GM18511 (cell line): Measurements from ENCODE around the gene BBIP1.

Source experiments
- ATAC-seq: cut with Tn5 transposase; IDR thresholded peaks from one replicate; pipeline ENCODE4 v1.9.1; 2021; ENCODE audit warnings: mild to moderate bottlenecking, moderate library complexity; ENCODE audit not compliant: unreplicated experiment

The BBIP1 gene

DNA sequence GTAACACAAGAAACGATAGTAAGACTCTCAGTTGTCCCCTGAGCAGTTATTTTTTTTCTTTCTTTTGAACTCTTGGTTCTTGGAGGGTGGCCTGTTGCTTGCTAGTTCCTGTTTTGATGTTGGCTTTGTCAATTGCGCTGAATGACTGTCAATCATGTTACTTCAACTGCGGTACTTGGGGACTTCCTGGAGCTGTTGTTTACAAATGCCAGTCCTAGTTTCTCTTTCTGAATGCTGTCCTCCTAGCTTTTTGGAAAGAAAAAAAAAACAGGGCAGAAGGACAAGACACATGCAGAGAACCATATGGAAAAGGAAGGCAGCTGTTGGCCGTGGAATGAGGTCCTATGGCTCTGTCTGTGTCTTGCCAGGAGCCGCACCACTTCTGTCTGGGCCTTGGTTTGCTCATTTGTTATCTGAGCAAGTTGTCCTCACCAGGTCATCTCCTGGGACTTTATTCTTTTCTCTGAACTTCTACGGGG lies 54.3 kb downstream of the BBIP1 start:
- ATAC-seq, result peak; percentile 55

DNA sequence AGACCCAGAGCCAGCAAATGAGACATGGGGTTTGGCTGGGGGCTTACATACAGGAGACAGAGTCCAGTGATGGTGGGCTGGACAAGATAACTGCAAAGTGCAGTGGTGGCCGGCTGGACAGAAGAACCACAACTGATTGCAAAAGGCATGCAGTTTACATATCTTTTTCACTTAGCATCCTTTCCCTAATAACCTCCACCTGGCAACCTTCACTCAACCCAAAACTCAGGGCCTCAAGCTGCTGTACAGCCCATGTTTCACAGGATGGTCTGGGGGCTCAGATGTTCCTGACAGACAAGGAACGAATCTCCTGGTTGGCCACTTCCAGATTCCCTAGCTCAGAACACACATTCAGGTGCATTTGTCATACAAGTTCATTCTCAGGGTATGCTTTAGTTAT lies 55.0 kb downstream of the BBIP1 start:
- no peak for ATAC-seq

DNA sequence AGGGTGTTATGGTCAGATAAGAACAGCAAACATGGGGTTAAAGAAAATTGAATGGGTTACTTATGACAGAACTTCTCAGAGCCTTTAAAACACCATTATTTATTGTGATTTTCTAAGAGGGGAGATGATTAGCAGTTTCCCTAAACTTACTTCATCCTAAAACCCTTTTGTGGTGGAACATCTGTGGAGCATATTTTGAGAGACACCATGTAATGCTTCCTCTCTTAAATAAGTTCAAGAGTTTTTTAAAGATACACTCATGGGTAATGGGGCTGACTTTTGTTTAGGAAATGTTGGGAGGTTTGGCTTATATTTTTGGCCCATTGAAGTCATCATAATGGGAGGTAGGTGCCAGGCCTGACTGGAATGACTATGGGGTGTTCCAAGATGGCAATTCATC lies 55.6 kb downstream of the BBIP1 start:
- ATAC-seq, result no peak

DNA sequence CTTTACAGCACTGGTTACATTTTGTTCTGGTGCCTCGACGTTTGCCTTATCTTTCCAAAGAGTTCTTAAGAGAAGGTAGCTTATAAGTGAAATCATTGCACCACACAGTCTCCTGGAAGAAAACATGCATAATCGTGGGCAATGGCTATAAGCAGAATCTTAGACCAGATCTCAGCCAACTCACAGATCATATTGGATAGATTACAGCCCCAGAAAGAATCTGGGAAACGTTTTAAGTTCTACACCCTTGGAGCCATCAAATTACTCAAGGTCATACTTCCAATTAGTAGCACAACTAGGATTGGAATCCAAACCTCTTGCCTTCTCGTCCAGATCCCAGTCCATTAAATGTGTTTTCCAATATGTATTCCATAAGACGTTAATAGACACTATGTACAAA lies 56.0 kb downstream of the BBIP1 start:
- no peak for ATAC-seq

DNA sequence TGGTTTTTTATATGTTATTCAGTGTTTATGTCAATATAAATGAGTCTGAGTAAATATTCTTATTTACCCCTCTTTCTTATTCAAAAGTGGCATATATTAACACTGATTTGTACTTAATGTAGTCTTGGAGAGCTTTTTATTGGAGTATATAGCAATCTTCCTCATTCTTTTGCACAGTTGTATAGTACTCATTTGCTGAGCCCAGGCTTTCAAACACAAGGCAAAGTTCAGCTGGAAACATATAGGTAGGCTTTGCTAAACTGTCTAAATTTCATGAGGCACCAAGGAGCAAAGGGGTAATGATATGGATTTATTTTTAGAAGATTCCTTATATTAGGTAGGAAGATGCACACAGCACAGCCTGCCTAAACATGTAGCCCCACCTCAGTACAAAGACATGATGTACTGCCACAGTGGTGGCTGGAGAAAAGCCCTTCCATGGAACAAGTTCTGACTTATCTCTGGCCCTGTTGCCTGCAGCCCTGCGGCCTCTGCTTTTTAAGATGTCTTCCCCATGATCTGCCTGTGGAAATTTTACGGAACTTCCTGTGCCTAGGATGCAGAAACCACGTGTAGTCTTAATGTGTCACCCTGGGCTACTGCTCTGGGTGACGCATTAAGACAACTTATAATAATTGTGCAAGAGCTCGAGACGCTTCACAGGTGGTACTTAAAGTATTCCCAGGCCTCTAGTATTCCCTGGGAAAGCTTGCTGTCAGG lies 56.9 kb downstream of the BBIP1 start:
- ATAC-seq, result no peak

DNA sequence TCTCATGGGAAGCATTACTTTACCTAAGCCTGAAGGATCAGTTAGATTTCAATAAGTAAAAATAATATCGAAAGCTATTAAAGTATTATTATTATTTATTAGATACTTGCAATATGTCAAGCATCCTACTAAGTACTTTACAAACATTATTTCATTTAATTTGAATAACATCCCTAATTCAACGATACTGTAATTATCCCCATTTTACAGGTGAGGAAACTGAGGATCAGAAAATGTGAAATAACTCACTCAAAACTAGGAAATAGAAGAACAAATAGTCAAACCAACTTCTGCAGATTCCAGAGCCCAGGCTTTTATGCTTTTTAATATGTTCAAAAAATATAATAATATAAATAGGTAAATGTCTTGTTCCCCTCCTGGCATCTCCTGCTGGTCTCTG lies 57.5 kb downstream of the BBIP1 start:
- no peak for ATAC-seq

DNA sequence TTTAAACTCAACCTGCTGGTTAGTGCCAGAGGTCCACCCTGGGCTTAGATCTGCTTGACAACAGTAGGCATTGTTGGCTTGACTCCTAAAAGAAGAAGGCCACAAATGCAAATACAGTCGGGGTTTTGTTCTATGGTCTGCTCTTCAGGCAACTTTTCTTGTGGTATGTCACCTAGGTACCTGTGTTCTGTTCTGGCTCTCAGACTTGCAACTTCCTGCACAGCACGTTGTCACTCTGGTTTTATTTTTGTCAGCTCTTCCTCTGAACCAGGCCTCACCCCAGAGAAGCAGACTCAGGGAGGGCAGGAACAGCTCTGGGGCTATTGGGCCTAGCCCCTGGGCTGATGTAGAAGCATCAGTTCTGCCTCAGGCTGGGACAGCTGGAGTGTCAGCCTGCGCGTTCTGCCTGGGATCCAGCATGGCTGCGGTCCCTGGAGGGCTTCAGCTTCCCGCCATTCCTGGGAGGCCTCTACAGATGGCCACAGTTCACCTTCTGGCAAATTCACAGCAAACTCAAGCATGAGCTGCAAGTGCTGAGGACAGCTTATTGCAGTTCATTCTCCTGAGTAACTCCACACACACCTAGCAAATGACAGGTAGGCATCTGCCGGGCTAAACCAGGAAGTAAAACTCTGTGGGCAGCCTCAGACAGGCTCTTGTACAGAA lies 58.3 kb downstream of the BBIP1 start:
- peak; percentile 66 for ATAC-seq

DNA sequence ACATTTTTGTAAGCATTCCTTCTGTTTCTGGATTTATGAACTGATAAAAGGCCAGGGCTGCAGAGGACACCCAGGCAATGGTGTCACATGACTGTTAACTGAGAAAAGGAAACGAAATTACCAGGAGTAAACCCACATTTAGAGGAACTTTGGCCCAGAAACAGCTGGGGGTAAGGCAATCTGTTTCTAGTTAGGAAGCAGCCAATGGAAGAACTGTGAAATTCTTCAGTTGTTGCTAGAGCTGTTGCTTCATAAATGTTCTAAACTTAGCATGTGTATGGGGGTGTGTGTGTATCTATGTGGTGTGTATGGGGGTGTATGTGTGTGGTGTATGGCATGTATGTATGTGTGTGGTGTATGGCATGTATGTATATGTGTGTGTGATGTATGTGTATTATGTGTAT lies 59.0 kb downstream of the BBIP1 start:
- peak; percentile 5 for ATAC-seq

DNA sequence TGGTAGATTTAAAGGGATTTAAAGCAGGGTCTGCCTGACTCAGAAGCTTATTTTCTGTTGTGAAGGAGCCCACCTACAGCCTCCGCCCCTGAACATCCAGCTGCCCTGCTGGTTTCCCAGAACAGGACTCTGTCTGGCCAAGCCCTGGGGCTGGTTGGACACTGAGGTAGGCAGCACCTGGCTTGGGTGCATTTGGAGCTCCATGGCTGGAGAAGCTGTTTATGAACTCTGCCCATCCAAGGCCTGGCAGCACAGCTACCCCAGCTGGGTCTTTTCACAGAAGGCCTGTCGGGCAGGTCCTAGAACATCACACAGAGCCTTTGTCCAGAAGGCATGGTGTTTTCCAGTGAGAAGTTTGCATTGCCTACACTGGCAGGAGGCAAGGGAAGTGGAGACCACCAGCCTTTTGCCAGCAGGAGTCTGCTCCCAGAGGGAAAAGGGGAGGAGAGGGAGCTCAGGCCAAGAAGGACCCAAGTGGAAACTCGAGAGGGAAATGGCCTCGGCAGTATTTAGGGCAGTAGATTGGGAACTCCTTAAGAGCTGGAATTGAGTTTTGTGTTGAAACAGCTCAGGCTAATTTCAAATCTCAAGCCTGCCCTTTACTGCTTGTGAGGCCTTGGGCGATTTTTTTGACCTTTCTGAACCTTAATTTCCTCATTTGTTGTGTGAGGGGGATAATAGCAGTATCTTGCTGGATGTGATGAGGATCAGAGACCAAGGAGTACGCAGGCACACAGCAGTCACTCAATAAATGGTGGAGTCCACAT lies 59.6 kb downstream of the BBIP1 start:
- ATAC-seq, result no peak

DNA sequence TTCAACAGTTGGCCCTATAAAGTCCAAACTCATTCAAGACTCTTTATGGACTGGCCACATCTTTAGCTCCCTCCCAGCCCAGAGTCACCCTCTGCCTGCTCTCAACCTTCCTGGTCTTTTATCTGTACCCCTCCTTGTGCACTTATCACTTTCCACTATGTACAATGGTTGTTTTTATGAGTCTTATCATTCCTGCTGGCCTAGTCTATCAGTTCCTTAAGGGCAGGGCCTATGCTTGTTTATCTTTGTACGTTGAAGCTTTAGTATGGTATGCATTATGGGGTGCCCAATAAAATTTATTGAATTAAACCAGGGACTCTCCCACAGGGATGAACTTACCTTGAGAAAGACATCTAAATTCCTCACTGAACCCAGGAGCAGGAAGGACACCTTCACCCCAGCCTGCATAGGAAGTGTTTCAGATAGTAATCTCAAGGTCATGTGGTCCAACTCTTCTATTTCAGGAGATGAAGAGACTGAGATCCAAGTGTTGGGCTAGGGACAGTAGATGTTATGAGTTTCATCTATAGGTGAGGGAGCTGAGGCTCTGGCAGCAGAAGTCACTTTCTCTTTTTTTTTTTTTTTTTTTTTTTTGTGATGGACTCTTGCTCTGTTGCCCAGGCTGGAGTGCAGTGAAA lies 60.6 kb downstream of the BBIP1 start:
- no peak for ATAC-seq

DNA sequence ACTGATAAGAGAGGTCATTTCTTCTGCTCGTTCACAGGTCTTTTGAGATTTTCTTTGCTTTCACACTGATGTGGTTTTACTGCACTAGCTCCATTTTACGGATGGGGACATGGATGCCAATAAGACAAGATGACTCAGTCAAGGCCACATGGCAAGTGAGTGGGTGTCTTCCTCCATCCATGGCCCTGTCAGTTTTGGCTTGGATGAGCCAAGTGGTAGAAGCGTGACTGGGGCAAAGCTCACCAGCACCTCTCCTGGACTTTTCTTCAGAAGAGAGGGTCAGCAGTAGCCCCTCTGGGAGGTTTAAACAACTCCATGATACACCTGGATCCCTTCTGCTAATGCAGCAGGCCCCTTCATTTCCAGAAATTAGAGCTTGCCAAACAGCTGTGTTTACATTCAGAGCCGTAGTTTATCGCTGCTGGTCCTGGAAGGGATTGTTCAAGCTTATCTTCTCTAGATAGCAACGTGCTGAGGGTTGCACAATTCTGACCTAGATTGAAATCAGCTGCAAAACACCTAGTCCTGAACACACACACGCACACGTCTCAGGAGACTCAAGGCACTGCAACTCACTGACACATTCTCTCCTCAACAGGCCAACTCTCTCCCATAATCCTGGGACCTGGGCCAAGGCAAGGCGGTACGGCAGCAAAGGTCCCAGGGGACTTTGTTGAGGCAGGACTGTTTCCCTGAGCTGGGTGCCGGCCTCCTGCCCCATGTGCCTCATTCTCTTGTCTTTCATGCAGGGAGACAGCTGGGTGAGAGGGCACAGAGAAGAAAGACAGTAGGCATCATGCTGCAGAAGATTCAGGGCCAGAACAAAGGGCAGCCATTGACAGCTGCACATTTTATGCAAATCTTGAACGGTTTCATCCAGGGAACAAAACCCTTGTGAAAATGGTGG lies 61.5 kb downstream of the BBIP1 start:
- no peak for ATAC-seq

DNA sequence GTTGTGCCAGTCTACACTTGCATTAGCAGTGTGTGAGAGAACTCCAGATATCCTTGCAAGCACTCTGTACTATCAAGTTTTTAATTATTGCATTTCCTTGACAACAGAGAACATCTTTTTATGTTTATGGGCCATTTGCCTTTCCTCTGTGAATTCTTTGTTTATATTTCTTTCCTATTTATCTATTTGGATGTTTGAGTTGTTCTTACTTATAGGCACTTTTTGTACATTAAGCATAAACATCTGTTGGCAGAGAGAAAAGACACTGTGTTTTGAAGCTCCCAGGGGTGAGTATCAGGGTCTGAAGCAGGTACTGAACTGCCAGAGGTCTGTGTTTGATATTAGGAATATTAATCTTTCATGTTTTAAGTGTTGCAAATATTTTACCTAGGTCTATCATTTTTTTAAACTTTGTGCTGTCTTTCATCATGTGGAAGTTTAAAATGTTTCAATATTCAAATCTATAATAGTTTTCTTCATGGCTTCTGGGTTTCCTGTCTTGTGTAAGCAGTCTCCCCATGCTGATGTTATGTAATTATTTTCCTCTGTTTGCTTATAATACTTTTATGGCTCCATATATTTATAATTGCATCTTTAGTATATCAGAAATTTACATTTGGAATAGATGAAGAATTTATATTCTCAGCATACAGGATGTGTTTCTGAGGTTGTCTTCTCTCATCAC lies 64.9 kb downstream of the BBIP1 start:
- ATAC-seq, result no peak

DNA sequence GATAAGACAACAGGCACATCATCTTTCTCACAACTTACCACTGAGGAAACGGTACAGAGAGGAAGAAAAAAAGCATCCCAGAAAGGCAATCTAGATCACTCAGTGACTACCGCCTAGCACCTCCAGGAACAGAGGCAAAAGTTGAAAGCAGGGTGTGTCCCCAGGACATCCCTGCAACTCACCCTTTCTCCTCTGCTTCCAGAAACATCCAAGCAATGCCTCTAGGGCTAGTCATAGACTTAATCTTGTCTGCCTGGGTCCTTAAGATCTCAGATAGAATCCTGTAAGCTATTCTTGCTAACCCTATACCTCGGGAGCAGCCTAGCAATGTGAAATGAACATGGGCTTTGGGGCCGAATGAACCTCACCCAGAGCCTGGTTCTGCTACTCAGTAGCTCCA lies 66.0 kb downstream of the BBIP1 start:
- no peak for ATAC-seq

DNA sequence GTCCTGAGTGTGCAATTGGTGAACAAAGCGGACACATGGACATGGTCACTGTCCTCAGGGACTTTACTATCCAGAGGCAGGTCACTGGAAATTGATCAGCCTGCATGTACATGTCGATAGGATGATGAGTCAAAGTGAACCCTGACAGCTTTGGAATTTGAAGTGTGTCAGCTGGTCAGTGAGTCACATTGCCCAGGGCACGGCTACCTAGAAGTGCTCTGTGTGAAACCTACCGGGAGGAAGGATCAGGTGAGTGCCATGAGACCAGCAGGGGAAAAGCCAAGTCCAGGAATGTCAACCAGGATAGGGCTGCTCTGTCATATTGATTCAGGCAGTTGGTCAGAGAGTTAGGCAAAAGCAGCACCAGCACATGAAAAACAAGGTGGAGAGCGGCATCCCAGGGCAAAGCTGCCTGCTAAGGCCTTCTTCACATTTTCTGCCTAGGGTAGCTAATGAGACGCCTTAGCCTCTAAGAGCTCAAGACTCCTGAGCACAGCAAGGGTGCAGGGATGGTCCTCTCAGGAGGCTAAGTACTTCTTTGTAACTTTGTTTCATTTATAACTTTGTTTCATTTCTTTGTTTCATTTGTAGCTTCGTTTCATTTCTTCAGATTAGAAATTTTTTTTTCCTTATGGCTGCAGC lies 66.6 kb downstream of the BBIP1 start:
- peak; percentile 57 for ATAC-seq

DNA sequence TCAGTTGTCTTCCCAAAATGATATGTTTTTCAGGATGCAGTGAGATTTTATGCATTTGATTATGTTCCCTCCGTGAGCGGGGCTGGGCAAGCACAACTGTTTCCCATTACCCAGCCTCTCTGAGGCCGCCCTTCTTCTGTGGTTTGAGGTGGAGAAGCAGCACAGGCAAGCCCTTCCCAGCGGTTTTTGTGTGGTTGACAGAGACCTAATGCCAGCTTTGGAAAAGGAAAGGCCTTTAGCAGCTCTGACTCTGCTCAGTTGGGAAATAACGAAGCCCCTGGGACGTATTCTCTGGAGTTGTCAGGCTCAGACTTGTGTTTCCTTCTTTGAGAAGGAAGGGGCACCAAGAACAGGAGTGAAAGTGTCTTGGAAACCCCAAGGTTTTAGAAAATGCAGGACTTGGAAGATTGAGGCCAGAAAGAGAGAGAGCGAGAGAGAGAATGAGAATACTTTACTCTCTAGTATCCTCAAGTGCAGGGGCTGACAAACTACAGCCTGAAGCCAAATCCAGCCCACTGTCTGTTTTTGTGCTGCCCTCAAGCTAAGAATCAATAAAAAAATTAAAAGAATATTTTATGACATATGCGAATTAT lies 67.9 kb downstream of the BBIP1 start:
- no peak for ATAC-seq

DNA sequence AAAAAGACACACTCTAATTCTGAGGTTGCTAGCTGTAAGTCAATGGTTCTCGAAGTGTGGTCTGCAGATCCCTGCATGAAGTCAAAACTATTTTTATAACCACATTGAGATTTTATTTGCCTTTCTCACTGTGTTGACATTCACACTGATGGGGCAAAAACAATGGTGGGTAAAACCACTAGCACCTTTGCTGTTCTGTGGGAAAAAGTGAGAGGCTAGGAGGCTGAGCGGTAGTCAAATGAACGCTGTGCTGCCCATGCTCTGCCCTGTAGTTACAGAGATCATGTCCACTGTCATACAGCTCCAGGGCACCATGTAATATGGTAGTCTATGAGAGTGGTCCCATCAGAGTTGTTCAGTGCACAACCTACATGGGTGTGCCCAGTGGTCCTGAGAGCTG lies 68.9 kb downstream of the BBIP1 start:
- ATAC-seq, result no peak
